Lower lobe of right lung (tissue), 2 donors: ENCODE data around the gene OTUB1. TPM values are rescaled to one million over a fixed set of nuclear protein-coding genes. Genes with fewer than 3 reads are reported as not detected.

Source experiments
- ATAC-seq, 2 donors: fragments of 200-7000 bp; cut with Tn5 transposase; one replicate each; pipeline ENCODE4 v1.9.1; 2020 to 2022; ENCODE audit warnings: mild to moderate bottlenecking in 2 of 2, moderate library complexity in 2 of 2
- DNase-seq: peaks from one replicate; pipeline ENCODE4 v3.0.0-alpha.2; 2020
- H3K27ac ChIP-seq: fragments of 200-600 bp; one replicate; pipeline ENCODE4 v1.8.0; 2022
- H3K27me3 ChIP-seq: fragments of 200-600 bp; one replicate; pipeline ENCODE4 v1.8.0; 2022; ENCODE audit warnings: low read depth
- H3K36me3 ChIP-seq: fragments of 200-600 bp; one replicate; pipeline ENCODE4 v1.8.0; 2022; ENCODE audit warnings: mild to moderate bottlenecking
- H3K4me1 ChIP-seq: fragments of 200-600 bp; one replicate; pipeline ENCODE4 v1.8.0; 2022
- H3K4me3 ChIP-seq: fragments of 200-600 bp; one replicate; pipeline ENCODE4 v1.8.0; 2022; ENCODE audit warnings: mild to moderate bottlenecking
- H3K9me3 ChIP-seq: fragments of 200-600 bp; one replicate; pipeline ENCODE4 v1.8.0; 2022
- CTCF ChIP-seq: fragments of 200-600 bp; IDR thresholded peaks from one replicate; pipeline ENCODE4 v1.8.0; 2022; ENCODE audit warnings: antibody characterized with exemption, mild to moderate bottlenecking
- intact Hi-C: fragments of 100-400 bp; cut with DNase I; formaldehyde crosslinking; loops from one replicate; pipeline ENCODE4 v1.11.0; 2022
- total RNA-seq: library from RNA; stranded (reverse); fragmentation: NEBNext Ultra II Directional; extraction: Animal tissue kit (Norgen Biotek cat#: 25700); gene quantifications from one replicate; pipeline ENCODE4 v1.2.1, GENCODE V29; 2021
- donor health status: DM: no; HTN: yes; CAD: no; lungs with severe emphysema.

Gene OTUB1
- total RNA-seq, 1 donor from 2014 or later = 61.9 TPM

GRCh38 chr11:64011371-64011770, 25.1 kb downstream of the OTUB1 start:
- ATAC-seq = no peak
- DNase-seq = no peak
- H3K36me3 ChIP-seq = no peaks in the 10 kb centered on the region
- H3K4me1 ChIP-seq = peaks cover 17% of the 10 kb centered on the region
- no peaks in the 10 kb centered on the region for H3K9me3 ChIP-seq
- H3K4me3 ChIP-seq = no peak overlapping the region
- no peak for TF ChIP-seq CTCF
- no peaks in the 10 kb centered on the region for H3K27me3 ChIP-seq
- intact Hi-C loops = no loop called here
- no peak overlapping the region for H3K27ac ChIP-seq

- no peaks in the 10 kb centered on the region for H3K9me3 ChIP-seq
- peaks cover under 1% of the 10 kb centered on the region for H3K4me1 ChIP-seq
- ATAC-seq (no peak), DNase-seq (no peak)
- intact Hi-C loops = no loop called here
- no peaks in the 10 kb centered on the region for H3K27me3 ChIP-seq
- TF ChIP-seq CTCF = no peak
- H3K27ac ChIP-seq = no peak overlapping the region
- H3K36me3 ChIP-seq = no peaks in the 10 kb centered on the region
- no peak overlapping the region for H3K4me3 ChIP-seq
Observed at GRCh38 chr11:64013141-64013896, 27.1 kb downstream of the OTUB1 start.

- no peaks in the 10 kb centered on the region for H3K4me1 ChIP-seq
- intact Hi-C loops = no loop called here
- no peaks in the 10 kb centered on the region for H3K9me3 ChIP-seq
- H3K36me3 ChIP-seq = no peaks in the 10 kb centered on the region
- no peak for ATAC-seq
- DNase-seq = no peak
- no peaks in the 10 kb centered on the region for H3K27me3 ChIP-seq
- H3K27ac ChIP-seq = no peak overlapping the region
- no peak for TF ChIP-seq CTCF
- no peak overlapping the region for H3K4me3 ChIP-seq
Observed at GRCh38 chr11:64014356-64014755, 28.1 kb downstream of the OTUB1 start.

GRCh38 chr11:64015510-64015909, 29.3 kb downstream of the OTUB1 start:
- no peak overlapping the region for H3K27ac ChIP-seq
- H3K4me3 ChIP-seq = no peak overlapping the region
- ATAC-seq (no peak), DNase-seq (no peak)
- intact Hi-C loops = no loop called here
- no peaks in the 10 kb centered on the region for H3K27me3 ChIP-seq
- TF ChIP-seq CTCF = no peak
- H3K36me3 ChIP-seq = no peaks in the 10 kb centered on the region
- H3K4me1 ChIP-seq = no peaks in the 10 kb centered on the region
- no peaks in the 10 kb centered on the region for H3K9me3 ChIP-seq

- H3K4me1 ChIP-seq = no peaks in the 10 kb centered on the region
- intact Hi-C loops = no loop called here
- ATAC-seq (no peak), DNase-seq (no peak)
- no peak overlapping the region for H3K4me3 ChIP-seq
- H3K27me3 ChIP-seq = no peaks in the 10 kb centered on the region
- H3K36me3 ChIP-seq = no peaks in the 10 kb centered on the region
- H3K9me3 ChIP-seq = no peaks in the 10 kb centered on the region
- H3K27ac ChIP-seq = no peak overlapping the region
- TF ChIP-seq CTCF = no peak
Observed at GRCh38 chr11:64015935-64016845, 30.0 kb downstream of the OTUB1 start.
